ENCODE measurements around the gene OLFM2.
"Not testable (repeated sequence)": the region's sequence is repeated elsewhere in the genome, so short reads cannot be mapped to it uniquely, and the experiment has no call there.

The OLFM2 gene

GRCh38 chr19:9941231-9941630, 4.9 kb upstream of the OLFM2 start:
- no peak for DNase-seq

- DNase-seq = no peak
These were observed 4.5 kb upstream of the OLFM2 start for GRCh38 chr19:9940778-9941177.

GRCh38 chr19:9939301-9939913, 3.1 kb upstream of the OLFM2 start:
- DNase-seq = no peak

- DNase-seq = no peak
These were observed 691 bp upstream of the OLFM2 start for GRCh38 chr19:9937001-9937411.

- DNase-seq = no peak
These were observed 599 bp downstream of the OLFM2 start for GRCh38 chr19:9935506-9936325.

GRCh38 chr19:9934132-9934950, 2.0 kb downstream of the OLFM2 start:
- DNase-seq = no peak

GRCh38 chr19:9932835-9933234, 3.5 kb downstream of the OLFM2 start:
- no peak for DNase-seq

- no peak for DNase-seq
These were observed 4.7 kb downstream of the OLFM2 start for GRCh38 chr19:9931629-9932028.

- no peak for DNase-seq
These were observed 12.9 kb downstream of the OLFM2 start for GRCh38 chr19:9923440-9923839.

GRCh38 chr19:9922782-9923379, 13.4 kb downstream of the OLFM2 start:
- DNase-seq = not testable (repeated sequence)

GRCh38 chr19:9917321-9917720, 19.0 kb downstream of the OLFM2 start:
- DNase-seq = peak; percentile 31

- no peak for DNase-seq
These were observed 19.6 kb downstream of the OLFM2 start for GRCh38 chr19:9916719-9917118.

- peak; percentile 25 for DNase-seq
These were observed 21.8 kb downstream of the OLFM2 start for GRCh38 chr19:9914315-9915207.

- DNase-seq = no peak
These were observed 22.4 kb downstream of the OLFM2 start for GRCh38 chr19:9914001-9914314.

GRCh38 chr19:9913237-9914000, 22.9 kb downstream of the OLFM2 start:
- DNase-seq = no peak

GRCh38 chr19:9912551-9913236, 23.6 kb downstream of the OLFM2 start:
- no peak for DNase-seq

- DNase-seq = no peak
These were observed 24.7 kb downstream of the OLFM2 start for GRCh38 chr19:9911524-9912185.

- DNase-seq = no peak
These were observed 25.7 kb downstream of the OLFM2 start for GRCh38 chr19:9910625-9911024.

- no peak for DNase-seq
These were observed 27.1 kb downstream of the OLFM2 start for GRCh38 chr19:9909251-9909650.

- no peak for DNase-seq
These were observed 29.7 kb downstream of the OLFM2 start for GRCh38 chr19:9906475-9907087.
